Measurements from ENCODE around the gene RILPL1.

DNA sequence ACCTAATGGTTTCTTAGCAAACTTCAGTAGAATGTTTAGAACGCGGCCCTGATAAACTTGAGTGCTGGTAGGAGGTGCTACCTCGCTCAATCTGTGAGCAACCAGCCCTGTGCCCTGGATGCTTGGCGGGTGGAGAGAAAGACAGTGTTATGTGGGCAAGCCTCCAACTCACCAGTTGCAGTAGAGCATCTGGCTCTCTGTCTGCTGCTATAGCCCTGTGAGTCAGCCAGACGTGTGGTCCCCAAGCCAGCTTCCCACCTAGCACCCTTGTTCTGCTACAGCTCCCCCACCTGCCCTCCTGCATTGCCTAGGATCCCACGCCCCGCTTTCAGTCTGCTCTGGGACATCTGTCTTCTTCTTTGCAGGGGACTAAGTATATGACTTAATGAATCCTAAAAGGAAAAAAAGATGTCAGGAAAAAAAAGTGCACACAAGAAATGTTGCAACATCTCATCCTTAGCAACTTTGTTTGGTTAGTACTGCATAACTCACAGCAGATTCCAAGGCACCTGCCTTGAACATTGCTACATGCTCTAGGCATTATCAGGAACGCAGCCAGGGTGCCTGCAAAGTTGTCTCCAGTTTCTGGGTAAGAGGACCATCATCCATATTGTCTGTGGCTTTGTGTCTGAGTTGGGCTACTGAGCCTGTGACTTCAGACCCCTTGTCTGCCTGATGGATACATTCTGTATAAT lies 62.0 kb downstream of the RILPL1 start:
- TF ChIP-seq CTCF (IDR thresholded peaks at IDR 0.05), result no peak
- TF ChIP-seq POLR2A (IDR thresholded peaks at IDR 0.05), result no peak
- TF ChIP-seq POLR2AphosphoS5 (IDR thresholded peaks at IDR 0.05), result no peak
- no peak for TF ChIP-seq EP300 (IDR thresholded peaks at IDR 0.05)

All from gastroesophageal sphincter (tissue), 3 donors.